K562 (cell line): ENCODE data around the gene HS3ST3B1. TPM values are rescaled to one million over a fixed set of nuclear protein-coding genes. Genes with fewer than 3 reads are reported as not detected.

Source experiments
- ATAC-seq: fragments of 200-7000 bp; cut with Tn5 transposase; 3 replicates; pipeline ENCODE4 v1.9.1; 2020; ENCODE audit warnings: moderate library complexity
- BruUV-seq: library from RNA; stranded (reverse); fragments of 400-500 nt; replicated peaks from 2 replicates; lab custom pipeline; 2021; lab: Mats Ljungman, UMichigan
- CTCF ChIA-PET: fragments of 300-600 bp; formaldehyde crosslinking; extraction: SDS; loops from one replicate; lab custom pipeline; 2021; ENCODE audit warnings: low intra/inter-chr PET ratio; lab: Yijun Ruan, JAX
- POLR2A ChIA-PET: fragments of 300-600, 350-650 bp; sonication (Branson Sonifier 250); formaldehyde crosslinking; extraction: SDS; loops from one replicate; lab custom pipeline; 2021; ENCODE audit warnings: antibody characterized with exemption, inconsistent platforms; lab: Yijun Ruan, JAX
- DNase-seq, 4 experiments: peaks; one replicate each; pipeline versions ENCODE4 v3.0.0 to v3.0.0-alpha.2; 2011 to 2018; ENCODE audit warnings: low spot score in 3 of 4, mixed read lengths in 3 of 4; ENCODE audit errors: extremely low read depth in 1 of 4
- FAIRE-seq: peaks from 2 replicates; lab custom pipeline; 2011; peaks lifted over from hg19 to GRCh38; lab: Jason Lieb, UNC
- H2AFZ ChIP-seq: 2 replicates; pipeline ENCODE4 v1.6.0; 2011; ENCODE audit warnings: low read depth, low read length, control low read depth, inconsistent platforms
- H3K27ac ChIP-seq: fragments of 200-600 bp; 3 replicates; pipeline ENCODE4 v1.8.0; 2011; ENCODE audit warnings: low read depth, mild to moderate bottlenecking, control low read depth, inconsistent platforms, low read length, moderate library complexity, mixed read lengths; ENCODE audit errors: extremely low read depth
- H3K27me3 ChIP-seq, 2 experiments: fragments of 300-600 bp in 1 of 2; 2 replicates in 1 of 2; 3 replicates in 1 of 2; pipeline versions ENCODE4 v1.6.0 to v1.8.0; 2011; ENCODE audit warnings: inconsistent platforms in 2 of 2, low read length in 2 of 2, mild to moderate bottlenecking in 1 of 2, mixed read lengths in 1 of 2, moderate library complexity in 1 of 2; ENCODE audit not compliant: control insufficient read depth in 2 of 2, insufficient read depth in 2 of 2
- H3K36me3 ChIP-seq: fragments of 300-600 bp; 3 replicates; pipeline ENCODE4 v1.8.0; 2011; ENCODE audit warnings: mild to moderate bottlenecking, low read length, inconsistent platforms; ENCODE audit not compliant: control insufficient read depth, insufficient read depth
- H3K4me1 ChIP-seq, 2 experiments: fragments of 200-600 bp in 1 of 2; replicated peaks in 1 of 2; 2 replicates in 1 of 2; 3 replicates in 1 of 2; pipeline versions ENCODE4 v1.5.1 to v1.8.0; 2011; ENCODE audit warnings: inconsistent platforms in 2 of 2, low read length in 2 of 2, mild to moderate bottlenecking in 1 of 2, mixed read lengths in 1 of 2, moderate library complexity in 1 of 2; ENCODE audit not compliant: control insufficient read depth in 2 of 2, insufficient read depth in 2 of 2
- H3K4me2 ChIP-seq: 2 replicates; pipeline ENCODE4 v1.6.1; 2011; ENCODE audit warnings: low read length, control low read depth, inconsistent platforms, mixed read lengths; ENCODE audit not compliant: insufficient read depth
- H3K4me3 ChIP-seq: fragments of 200-600 bp; sonication (generic), shearing (Covaris generic); 2 replicates; pipeline ENCODE4 v1.5.1; 2016; ENCODE audit warnings: control low read depth, inconsistent platforms
- H3K79me2 ChIP-seq: fragments of 200-600 bp; 3 replicates; pipeline ENCODE4 v1.8.0; 2011; ENCODE audit warnings: low read length, inconsistent platforms; ENCODE audit not compliant: control insufficient read depth, insufficient read depth
- H3K9ac ChIP-seq, 2 experiments: 2 replicates each; pipeline versions ENCODE4 v1.6.0 to v1.6.1; 2011; ENCODE audit warnings: low read depth in 2 of 2, low read length in 2 of 2, control low read depth in 1 of 2, inconsistent platforms in 1 of 2, mild to moderate bottlenecking in 1 of 2, mixed read lengths in 1 of 2; ENCODE audit not compliant: insufficient read depth in 1 of 2
- H3K9me1 ChIP-seq: one replicate; pipeline ENCODE4 v1.6.0; 2011; ENCODE audit warnings: inconsistent platforms, mild to moderate bottlenecking, low read length, moderate library complexity; ENCODE audit not compliant: control insufficient read depth, insufficient read depth
- H3K9me3 ChIP-seq: replicated peaks from 2 replicates; pipeline ENCODE4 v1.5.1; 2011; ENCODE audit warnings: low read depth, low read length, inconsistent platforms; ENCODE audit not compliant: control insufficient read depth, insufficient read depth
- H4K20me1 ChIP-seq: replicated peaks from 2 replicates; pipeline ENCODE4 v1.6.1; 2011; ENCODE audit warnings: low read length, inconsistent platforms, mixed read lengths; ENCODE audit not compliant: control insufficient read depth, insufficient read depth
- EGR1 ChIP-seq: fragments of 450-650 bp; conservative IDR thresholded peaks from 2 replicates; pipeline ENCODE4 v1.6.1; 2017; ENCODE audit warnings: mild to moderate bottlenecking
- NCOA4 ChIP-seq: fragments of 450-650 bp; IDR thresholded peaks from 2 replicates; pipeline ENCODE4 v1.6.1; 2018; ENCODE audit warnings: mild to moderate bottlenecking; ENCODE audit not compliant: partially characterized antibody
- PTBP1 ChIP-seq: fragments of 200-400 bp; formaldehyde crosslinking; IDR thresholded peaks from 2 replicates; pipeline ENCODE4 v1.6.1; 2017; ENCODE audit warnings: low read depth, low read length
- SIRT6 ChIP-seq: IDR thresholded peaks from one replicate; pipeline ENCODE4 v1.6.1; 2012; ENCODE audit warnings: low read depth, mild to moderate bottlenecking, control low read depth, inconsistent platforms, low read length, moderate library complexity
- WGBS: fragments of 100-300 bp; shearing (Covaris generic); methylation state at CpG from one replicate; pipeline ENCODE4 v1.1.6; 2016; ENCODE audit warnings: low coverage, mixed read lengths; ENCODE audit not compliant: insufficient coverage; ENCODE audit errors: missing lambda C conversion rate; 5-methylcytosine and 5-hydroxymethylcytosine counted together
- in situ Hi-C: fragments of 300-500 bp; cut with MboI; formaldehyde crosslinking; loops from 4 replicates; pipeline ENCODE4 v1.15.0; 2018; ENCODE audit warnings: inconsistent platforms, mixed read lengths
- intact Hi-C: fragments of 100-400 bp; cut with micrococcal nuclease; formaldehyde crosslinking; loops from 2 replicates; pipeline ENCODE4 v1.14.2; 2022
- polyA plus RNA-seq, 8 experiments: library from polyadenylated mRNA; depleted of rRNA in 4 of 8; stranded (reverse) in 5 of 8; unstranded in 3 of 8; fragments of >200 nt; fragmentation: Nextera tagmentation in 2 of 8; fragmentation: Illumina TruSeq in 1 of 8; extraction: Ambion mirVana in 2 of 8; extraction: Trizol in 1 of 8; gene quantifications; 2 replicates each; pipeline versions ENCODE4 v1.2.1 to v1.2.3, GENCODE V29; 2011 to 2014; ENCODE audit warnings: inconsistent platforms in 1 of 8, missing spikeins in 1 of 8
- total RNA-seq, 7 experiments: library from RNA; depleted of rRNA in 6 of 7; stranded (reverse); fragments of >200 nt in 6 of 7; fragmentation: Illumina TruSeq in 2 of 7; extraction: Trizol in 2 of 7; gene quantifications; 2 replicates each; pipeline versions ENCODE4 v1.2.1 to v1.2.3, GENCODE V29; 2011 to 2021; ENCODE audit warnings: low replicate concordance in 1 of 7
- TF ChIP-seq, protein P1 (sequence below), 2 experiments: fragments of 450-650 bp; IDR thresholded peaks; 2 replicates each; pipeline ENCODE4 v1.6.1; 2016; ENCODE audit warnings: mild to moderate bottlenecking in 2 of 2, borderline replicate concordance in 1 of 2, low read depth in 1 of 2, moderate library complexity in 1 of 2

The HS3ST3B1 gene
- total and polyA plus RNA-seq, 9 of the 15 experiments (the other 6 are each of a cell fraction or from before 2014, with no cell fraction given): 1.9 to 12.9 (median 3.7) TPM

DNA sequence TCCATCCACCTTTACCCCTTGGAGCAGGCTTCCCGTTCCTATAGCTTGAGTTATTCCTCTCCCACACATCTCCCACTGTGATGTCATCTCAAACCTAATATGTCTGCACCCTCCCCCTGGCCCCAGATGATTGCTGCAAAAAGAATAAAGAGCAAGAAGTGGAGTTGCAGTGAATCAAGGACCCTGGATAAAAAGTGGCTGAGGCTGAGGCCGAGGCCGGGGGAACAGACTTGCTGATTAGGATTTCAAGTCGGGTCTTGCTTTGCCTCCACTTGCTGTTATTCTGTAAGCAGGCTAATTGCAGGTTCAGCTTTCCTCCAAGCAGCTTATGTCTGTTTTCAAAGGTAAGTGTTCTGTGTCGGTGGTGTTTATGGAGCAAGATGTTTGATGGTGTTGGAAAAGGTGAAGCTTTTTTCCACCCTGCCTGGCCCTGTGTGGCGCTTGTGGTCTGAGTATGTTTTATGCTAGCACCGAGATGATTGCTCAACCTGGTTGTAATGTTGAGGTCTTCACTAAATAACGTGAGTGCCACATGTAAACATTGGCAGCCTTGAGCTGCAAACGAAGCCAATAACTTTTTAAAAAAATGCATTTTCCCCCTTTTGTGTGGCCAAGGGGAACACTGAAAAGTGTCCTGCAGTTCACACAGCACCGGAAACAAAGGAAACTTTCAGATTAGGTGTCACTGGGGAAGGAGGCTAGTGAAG lies 15.4 kb downstream of the HS3ST3B1 start:
- ATAC-seq (no peak), FAIRE-seq (no peak), DNase-seq (no peak)
- Histone ChIP-seq H4K20me1 (no peaks in the 10 kb centered on the region), H3K27ac (no peak overlapping the region), H3K4me1 (no peaks in the 10 kb centered on the region; a peak in 1 of 5 replicates), H3K79me2 (no peaks in the 10 kb centered on the region; the same call in 1 of the 3 replicates), H3K9me3 (no peaks in the 10 kb centered on the region), H3K4me3 (no peak overlapping the region), H3K4me2 (no peak overlapping the region), H3K36me3 (peaks cover 8% of the 10 kb centered on the region; the same call in 1 of the 3 replicates), H3K9ac (no peak overlapping the region), H3K27me3 (no peaks in the 10 kb centered on the region), H2AFZ (no peak overlapping the region), H3K9me1 (no peaks in the 10 kb centered on the region)
- in situ Hi-C loops: no loop called here
- no peak for TF ChIP-seq SIRT6
- no peak for TF ChIP-seq EGR1
- TF ChIP-seq NCOA4: no peak
- WGBS: 70% methylated on average over 9 of the region's 10 CpGs
- POLR2A ChIA-PET: interaction anchor here (0.8 to 1.4 kb wide), 2 partner anchors 7 to 21 kb away, joined by 3 read pairs; no protein-coding TSS in a partner anchor
- intact Hi-C loops: no loop called here
- BruUV-seq: no TSS peak
- CTCF ChIA-PET: no interaction called here

GRCh38 chr17:14317383-14317782 lies 16.5 kb downstream of the HS3ST3B1 start:
- POLR2A ChIA-PET: no interaction called here
- in situ Hi-C loops: no loop called here
- intact Hi-C loops: no loop called here
- TF ChIP-seq, protein P1, sequence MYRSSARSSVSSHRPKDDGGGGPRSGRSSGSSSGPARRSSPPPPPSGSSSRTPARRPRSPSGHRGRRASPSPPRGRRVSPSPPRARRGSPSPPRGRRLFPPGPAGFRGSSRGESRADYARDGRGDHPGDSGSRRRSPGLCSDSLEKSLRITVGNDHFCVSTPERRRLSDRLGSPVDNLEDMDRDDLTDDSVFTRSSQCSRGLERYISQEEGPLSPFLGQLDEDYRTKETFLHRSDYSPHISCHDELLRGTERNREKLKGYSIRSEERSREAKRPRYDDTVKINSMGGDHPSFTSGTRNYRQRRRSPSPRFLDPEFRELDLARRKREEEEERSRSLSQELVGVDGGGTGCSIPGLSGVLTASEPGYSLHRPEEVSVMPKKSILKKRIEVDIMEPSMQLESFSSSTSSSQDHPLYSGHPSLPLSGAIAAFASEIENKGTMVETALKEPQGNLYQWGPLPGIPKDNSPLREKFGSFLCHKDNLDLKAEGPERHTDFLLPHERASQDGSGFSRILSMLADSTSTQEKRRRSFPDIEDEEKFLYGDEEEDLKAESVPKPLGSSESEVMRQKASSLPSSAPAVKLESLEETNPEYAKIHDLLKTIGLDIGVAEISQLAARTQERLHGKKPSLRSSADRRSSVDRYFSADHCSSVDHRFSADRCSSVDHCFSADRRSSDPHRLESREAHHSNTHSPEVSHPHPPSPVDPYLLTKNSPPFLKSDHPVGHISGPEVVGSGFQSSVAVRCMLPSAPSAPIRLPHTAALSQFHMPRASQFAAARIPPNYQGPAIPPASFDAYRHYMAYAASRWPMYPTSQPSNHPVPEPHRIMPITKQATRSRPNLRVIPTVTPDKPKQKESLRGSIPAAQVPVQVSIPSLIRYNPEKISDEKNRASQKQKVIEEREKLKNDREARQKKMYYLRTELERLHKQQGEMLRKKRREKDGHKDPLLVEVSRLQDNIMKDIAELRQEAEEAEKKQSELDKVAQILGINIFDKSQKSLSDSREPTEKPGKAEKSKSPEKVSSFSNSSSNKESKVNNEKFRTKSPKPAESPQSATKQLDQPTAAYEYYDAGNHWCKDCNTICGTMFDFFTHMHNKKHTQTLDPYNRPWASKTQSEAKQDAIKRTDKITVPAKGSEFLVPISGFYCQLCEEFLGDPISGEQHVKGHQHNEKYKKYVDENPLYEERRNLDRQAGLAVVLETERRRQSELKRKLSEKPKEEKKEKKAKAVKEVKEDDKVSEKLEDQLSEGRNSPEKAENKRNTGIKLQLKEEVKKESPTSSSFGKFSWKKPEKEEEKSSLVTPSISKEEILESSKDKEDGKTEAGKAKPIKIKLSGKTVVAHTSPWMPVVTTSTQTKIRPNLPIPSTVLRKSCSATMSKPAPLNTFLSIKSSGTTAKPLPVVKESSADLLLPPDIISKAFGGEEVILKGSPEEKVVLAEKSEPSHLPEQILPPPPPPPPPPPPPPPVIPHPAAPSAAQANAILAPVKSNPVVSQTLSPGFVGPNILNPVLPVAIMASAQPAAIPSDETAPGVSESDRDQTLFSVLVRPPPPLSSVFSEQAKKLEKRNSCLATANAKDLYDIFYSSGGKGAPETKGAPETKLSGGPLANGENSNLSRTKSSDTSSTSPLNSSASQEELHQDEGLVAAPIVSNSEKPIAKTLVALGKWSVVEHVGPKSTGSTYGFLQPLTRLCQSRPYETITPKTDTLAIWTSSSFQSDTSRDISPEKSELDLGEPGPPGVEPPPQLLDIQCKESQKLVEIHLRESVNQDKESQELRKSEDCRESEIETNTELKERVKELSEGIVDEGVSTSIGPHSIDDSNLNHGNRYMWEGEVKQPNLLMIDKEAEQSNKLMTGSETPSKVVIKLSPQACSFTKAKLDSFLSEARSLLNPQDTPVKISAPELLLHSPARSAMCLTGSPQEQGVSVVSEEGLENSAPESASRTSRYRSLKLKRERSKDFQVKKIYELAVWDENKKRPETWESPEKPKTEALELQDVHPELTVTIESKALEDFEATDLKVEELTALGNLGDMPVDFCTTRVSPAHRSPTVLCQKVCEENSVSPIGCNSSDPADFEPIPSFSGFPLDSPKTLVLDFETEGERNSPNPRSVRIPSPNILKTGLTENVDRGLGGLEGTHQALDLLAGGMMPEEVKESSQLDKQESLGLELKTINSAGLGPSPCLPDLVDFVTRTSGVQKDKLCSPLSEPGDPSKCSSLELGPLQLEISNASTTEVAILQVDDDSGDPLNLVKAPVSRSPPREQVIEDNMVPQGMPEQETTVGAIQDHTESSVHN (IDR thresholded peaks at IDR 0.05; ENCODE audit: borderline replicate concordance in 1 of 2, low read depth in 1 of 2): no peak
- TF ChIP-seq PTBP1: no peak

More at GRCh38 chr17:14317383-14317782, 16.5 kb downstream of the HS3ST3B1 start:
- no TSS peak for BruUV-seq
- Histone ChIP-seq H3K27me3 (no peaks in the 10 kb centered on the region), H3K9ac (no peak overlapping the region), H3K79me2 (no peaks in the 10 kb centered on the region; the same call in 1 of the 3 replicates), H3K4me1 (peaks cover 0 to 4% of the 10 kb centered on the region in 2 experiments; a peak in 3 of 5 replicates), H3K9me3 (no peaks in the 10 kb centered on the region), H3K4me2 (no peak overlapping the region), H3K9me1 (no peaks in the 10 kb centered on the region), H2AFZ (no peak overlapping the region), H3K27ac (no peak overlapping the region), H3K36me3 (peaks cover 5% of the 10 kb centered on the region; the same call in 1 of the 3 replicates), H3K4me3 (no peak overlapping the region), H4K20me1 (no peaks in the 10 kb centered on the region)
- CTCF ChIA-PET: no interaction called here
- ATAC-seq: no peak
- no peak for DNase-seq
- FAIRE-seq: no peak
- 51% methylated on average over 3 of the region's 3 CpGs for WGBS
